Neural cell (in vitro differentiated cells): ENCODE results near the gene MRPL44.

ENCODE experiments used
- EP300 ChIP-seq: fragments of 450-650 bp; conservative IDR thresholded peaks from 2 replicates; pipeline ENCODE4 v1.6.1; 2014; ENCODE audit warnings: antibody characterized with exemption, mild to moderate bottlenecking, moderate library complexity; ENCODE audit not compliant: poor library complexity, severe bottlenecking
- EZH2 ChIP-seq: fragments of 200-600, 300-800 bp; shearing (Covaris generic), sonication (generic); IDR thresholded peaks from 2 replicates; pipeline ENCODE4 v1.6.1; 2014; ENCODE audit warnings: antibody characterized with exemption, low read length, borderline replicate concordance, mild to moderate bottlenecking; ENCODE audit not compliant: insufficient read depth, poor library complexity, severe bottlenecking
- MXI1 ChIP-seq: fragments of 450-650 bp; conservative IDR thresholded peaks from 2 replicates; pipeline ENCODE4 v1.6.1; 2014; ENCODE audit warnings: antibody characterized with exemption, mild to moderate bottlenecking; ENCODE audit not compliant: poor library complexity, severe bottlenecking
- POLR2AphosphoS5 ChIP-seq: IDR thresholded peaks from 2 replicates; pipeline ENCODE4 v1.6.1; 2012
- RAD21 ChIP-seq: fragments of 450-650 bp; conservative IDR thresholded peaks from 2 replicates; pipeline ENCODE4 v1.6.1; 2014; ENCODE audit warnings: antibody characterized with exemption, mild to moderate bottlenecking, moderate library complexity
- TF ChIP-seq, protein P1 (sequence below): fragments of 450-650 bp; IDR thresholded peaks from 2 replicates; pipeline ENCODE4 v1.5.1; 2014; ENCODE audit warnings: antibody characterized with exemption, mild to moderate bottlenecking, moderate library complexity; ENCODE audit not compliant: poor library complexity, severe bottlenecking

DNA sequence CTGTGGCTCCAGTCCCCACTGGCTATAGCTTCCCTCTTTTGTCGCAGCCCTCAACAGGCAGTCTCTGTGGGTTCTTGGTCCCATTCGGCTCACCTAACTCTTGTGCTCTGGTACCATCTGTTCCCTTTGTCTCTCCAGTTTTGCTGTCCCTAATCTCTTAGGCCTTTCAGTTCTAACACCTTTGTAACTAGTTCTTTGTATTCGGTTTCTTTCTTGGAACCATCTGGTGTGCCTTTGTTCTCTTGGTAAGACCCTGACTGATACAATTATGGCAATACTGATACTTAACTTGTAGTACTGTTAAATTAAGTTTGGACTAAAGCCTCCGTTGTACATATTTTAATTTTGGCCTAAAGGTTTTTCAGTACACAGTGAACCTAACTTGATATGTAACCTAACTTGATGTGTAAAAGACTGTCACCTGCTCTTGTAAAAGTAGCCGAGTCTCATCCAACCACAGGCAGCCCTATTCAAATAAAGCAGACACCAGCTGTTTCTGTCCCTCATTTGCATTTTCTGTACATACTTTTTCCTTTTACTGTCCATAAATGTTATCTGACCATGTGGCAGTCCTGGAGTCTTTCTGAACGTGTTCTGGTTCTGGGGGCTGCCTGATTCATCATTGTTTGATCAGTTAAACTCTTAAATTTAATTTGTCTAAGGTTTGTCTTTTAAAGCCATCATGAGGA lies 4.8 kb upstream of the MRPL44 start:
- TF ChIP-seq, protein P1, sequence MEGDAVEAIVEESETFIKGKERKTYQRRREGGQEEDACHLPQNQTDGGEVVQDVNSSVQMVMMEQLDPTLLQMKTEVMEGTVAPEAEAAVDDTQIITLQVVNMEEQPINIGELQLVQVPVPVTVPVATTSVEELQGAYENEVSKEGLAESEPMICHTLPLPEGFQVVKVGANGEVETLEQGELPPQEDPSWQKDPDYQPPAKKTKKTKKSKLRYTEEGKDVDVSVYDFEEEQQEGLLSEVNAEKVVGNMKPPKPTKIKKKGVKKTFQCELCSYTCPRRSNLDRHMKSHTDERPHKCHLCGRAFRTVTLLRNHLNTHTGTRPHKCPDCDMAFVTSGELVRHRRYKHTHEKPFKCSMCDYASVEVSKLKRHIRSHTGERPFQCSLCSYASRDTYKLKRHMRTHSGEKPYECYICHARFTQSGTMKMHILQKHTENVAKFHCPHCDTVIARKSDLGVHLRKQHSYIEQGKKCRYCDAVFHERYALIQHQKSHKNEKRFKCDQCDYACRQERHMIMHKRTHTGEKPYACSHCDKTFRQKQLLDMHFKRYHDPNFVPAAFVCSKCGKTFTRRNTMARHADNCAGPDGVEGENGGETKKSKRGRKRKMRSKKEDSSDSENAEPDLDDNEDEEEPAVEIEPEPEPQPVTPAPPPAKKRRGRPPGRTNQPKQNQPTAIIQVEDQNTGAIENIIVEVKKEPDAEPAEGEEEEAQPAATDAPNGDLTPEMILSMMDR: no peak
- no peak for TF ChIP-seq MXI1
- no peak for TF ChIP-seq RAD21
- TF ChIP-seq EP300: no peak
- TF ChIP-seq POLR2AphosphoS5: no peak
- no peak for TF ChIP-seq EZH2
